GM18505 (cell line): Measurements from ENCODE around the gene ATP6V1C2.

Experiments used
- ATAC-seq: cut with Tn5 transposase; IDR thresholded peaks from one replicate; pipeline ENCODE4 v1.9.1; 2021; ENCODE audit not compliant: unreplicated experiment
- POLR2A ChIP-seq: IDR thresholded peaks from 4 replicates; pipeline ENCODE4 v1.6.1; 2011; ENCODE audit warnings: borderline replicate concordance; ENCODE audit not compliant: insufficient read depth, insufficient read length; ENCODE audit errors: extremely low read depth

ATP6V1C2 gene

GRCh38 chr2:10765914-10766313 is 44.5 kb downstream of the ATP6V1C2 start:
- no peak for TF ChIP-seq POLR2A
- no peak for ATAC-seq

GRCh38 chr2:10768063-10768507 is 46.7 kb downstream of the ATP6V1C2 start:
- no peak for ATAC-seq
- TF ChIP-seq POLR2A: no peak

DNA sequence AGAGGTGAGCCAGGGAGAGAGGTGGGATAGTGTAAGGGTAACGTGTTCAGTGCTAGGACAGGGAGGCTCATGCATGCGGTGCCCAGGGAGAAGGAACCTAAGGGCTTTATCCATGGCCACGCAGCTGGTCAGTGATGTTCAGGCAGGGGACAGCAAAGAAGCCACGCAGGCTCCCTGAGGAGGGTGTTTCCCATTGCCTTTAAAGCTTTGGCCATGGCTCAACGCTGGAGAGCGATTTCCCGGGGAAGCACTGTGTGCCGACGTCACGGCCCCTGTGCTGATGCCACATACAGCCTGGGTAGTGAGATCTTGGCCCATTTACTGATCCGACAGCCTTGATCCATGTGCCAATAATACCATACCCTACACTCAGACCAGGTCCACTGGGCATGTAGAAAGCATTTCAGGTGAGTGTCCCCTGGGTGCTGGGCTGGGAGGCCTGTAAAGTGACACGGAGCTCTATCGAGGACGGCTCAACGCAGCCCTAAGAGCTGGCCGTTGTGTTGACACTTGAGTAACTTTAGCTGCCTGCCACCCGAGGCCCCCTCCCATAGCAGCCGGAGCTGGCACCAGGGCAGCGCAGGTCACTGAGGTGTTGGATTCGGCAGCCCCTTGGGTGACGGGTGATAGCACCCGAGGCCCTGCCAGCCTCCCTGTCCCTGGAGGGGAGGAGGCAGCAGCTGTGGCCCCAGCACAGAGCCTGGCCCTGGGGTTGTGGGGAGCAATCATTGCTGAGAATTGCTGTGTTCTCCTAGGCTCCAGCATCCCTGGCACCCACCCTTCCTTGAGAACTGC is 49.7 kb downstream of the ATP6V1C2 start:
- no peak for TF ChIP-seq POLR2A
- ATAC-seq: no peak

- TF ChIP-seq POLR2A: no peak
- ATAC-seq: no peak
These were observed 50.4 kb downstream of the ATP6V1C2 start for GRCh38 chr2:10771786-10772185.

DNA sequence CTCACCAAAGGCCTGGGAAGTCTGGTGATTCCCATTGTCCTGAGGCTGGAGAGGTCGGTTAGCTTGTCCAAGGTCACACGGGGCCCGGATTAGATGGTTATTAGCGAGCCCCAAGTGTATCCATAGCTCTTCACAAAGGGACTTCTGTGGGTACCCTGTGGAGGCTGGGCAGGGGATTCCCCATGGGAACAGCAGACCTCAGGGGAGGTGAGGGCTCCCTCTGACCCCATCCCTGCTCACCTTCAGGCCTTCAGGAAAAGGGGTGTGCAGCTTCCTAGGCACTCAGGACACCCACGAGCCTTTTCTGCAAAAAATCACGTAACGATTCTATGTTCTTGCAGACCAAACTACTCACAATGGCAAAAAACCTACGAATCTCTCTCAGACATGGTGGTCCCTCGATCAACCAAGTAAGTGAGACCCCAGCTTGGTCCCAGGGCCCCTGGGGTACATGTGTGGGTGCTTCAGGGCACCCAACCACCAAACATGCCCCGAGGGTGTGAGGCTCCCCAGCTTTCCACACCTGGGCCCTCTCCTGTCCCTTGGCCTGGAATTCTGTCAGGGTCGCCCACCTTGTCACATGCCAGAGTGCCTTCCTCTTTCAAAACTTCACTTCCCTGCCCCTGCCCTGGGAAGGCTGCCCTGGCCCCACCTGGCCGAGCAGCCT is 50.9 kb downstream of the ATP6V1C2 start:
- ATAC-seq: no peak
- TF ChIP-seq POLR2A: no peak

DNA sequence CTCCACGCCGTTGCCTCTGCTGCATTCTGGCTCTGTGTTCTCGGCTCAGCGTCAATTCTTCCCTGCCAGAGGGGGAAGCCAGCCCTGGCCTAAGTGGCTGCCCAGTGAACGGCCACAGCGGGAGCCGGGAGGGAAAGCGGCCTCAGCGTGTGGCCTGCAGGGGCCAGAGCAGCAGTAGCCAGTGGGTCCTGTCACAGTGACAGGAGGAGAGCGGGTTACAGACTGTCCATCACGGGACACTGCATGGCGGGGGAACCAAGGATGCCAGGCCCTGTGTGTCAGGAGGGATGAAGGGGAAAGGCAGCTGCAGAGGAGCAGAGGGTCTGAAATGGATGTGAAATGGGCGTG is 51.4 kb downstream of the ATP6V1C2 start:
- TF ChIP-seq POLR2A: no peak
- no peak for ATAC-seq

DNA sequence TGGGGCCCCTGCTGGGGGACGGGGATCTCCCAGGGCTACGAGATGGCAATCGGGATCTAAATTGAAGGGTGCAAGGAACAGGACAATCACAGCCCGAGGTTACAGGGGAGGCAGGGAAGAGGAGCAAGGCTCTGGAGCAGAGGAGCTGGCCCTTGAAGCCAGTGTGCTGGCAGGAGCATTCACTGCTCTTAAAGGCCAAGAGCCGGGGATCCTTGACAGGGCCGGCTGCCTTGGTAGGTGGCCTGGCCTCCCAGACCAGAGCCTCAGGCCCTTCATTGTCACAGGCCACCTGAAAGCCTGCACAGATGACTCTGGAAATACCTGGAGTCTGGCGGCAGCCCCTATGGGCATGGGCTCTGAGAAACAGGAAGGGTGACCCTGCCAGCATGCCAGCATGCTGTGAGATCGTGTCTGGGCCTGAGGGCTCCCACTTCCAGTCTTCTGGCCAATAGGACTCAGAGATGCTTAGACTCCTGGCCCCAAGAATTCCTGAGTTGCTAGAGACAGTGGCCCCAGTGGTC is 52.5 kb downstream of the ATP6V1C2 start:
- no peak for ATAC-seq
- TF ChIP-seq POLR2A: no peak

- no peak for TF ChIP-seq POLR2A
- no peak for ATAC-seq
These were observed 53.0 kb downstream of the ATP6V1C2 start for GRCh38 chr2:10774394-10774793.

DNA sequence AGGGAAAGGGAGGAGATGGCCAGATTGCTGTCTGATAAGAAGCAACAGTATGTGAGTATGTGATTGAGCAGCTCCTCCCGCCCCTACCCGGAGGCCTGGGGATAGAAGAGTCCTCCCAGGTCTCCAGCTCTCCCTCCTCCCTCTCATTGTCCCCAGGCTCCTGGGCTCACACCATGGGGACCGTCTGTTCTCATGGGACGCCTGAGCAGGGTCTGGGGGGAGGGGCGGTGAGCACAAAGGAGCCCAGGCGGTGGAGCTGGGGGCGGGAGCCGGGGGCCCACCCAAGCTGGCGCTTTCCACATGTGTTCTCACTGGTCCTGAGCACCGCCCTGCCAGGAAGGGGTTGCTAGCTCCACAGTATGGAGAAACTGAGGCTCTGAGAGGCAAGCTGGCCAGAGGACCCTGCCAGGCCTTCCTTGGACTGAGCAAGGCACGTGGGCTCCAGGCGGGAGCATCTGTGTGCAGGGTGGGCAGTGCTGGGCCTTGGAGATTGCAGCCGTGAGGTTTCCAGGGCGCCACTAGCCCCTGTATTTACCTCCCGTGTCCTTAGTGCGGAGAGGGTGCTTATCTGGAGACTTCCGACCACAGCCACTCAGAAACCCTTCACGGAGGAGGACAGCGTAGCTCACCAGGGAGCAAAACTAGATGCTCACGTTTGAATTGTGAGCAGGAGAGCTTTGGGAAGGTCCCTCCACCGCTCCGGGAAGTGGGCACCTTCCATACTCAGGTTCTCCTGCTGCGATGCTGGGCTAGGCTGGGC is 53.8 kb downstream of the ATP6V1C2 start:
- ATAC-seq: no peak
- no peak for TF ChIP-seq POLR2A

- TF ChIP-seq POLR2A: no peak
- no peak for ATAC-seq
These were observed 54.4 kb downstream of the ATP6V1C2 start for GRCh38 chr2:10775831-10776230.

- no peak for TF ChIP-seq POLR2A
- no peak for ATAC-seq
These were observed 55.0 kb downstream of the ATP6V1C2 start for GRCh38 chr2:10776231-10776977.

GRCh38 chr2:10777111-10777841 is 55.8 kb downstream of the ATP6V1C2 start:
- no peak for ATAC-seq
- no peak for TF ChIP-seq POLR2A
